HL-60 (cell line): ENCODE measurements around the gene S100G.
A peak's percentile ranks its signal among the peaks of the same experiment; 100 is the strongest.

Experiments used
- DNase-seq, 2 experiments: peaks; one replicate each; pipeline ENCODE4 v3.0.0-alpha.2; 2010 to 2020; ENCODE audit warnings: low read depth in 1 of 2, low spot score in 1 of 2
- H3K27ac ChIP-seq: fragments of 250-450 bp; sonication (Bioruptor Pico); replicated peaks from 2 replicates; pipeline ENCODE4 v1.5.1; 2020; ENCODE audit warnings: mild to moderate bottlenecking, moderate library complexity
- H3K27me3 ChIP-seq: fragments of 250-450 bp; sonication (Bioruptor Pico); 2 replicates; pipeline ENCODE4 v1.5.1; 2021; ENCODE audit warnings: mild to moderate bottlenecking, moderate library complexity; ENCODE audit not compliant: insufficient read depth, poor library complexity, severe bottlenecking
- H3K4me3 ChIP-seq: replicated peaks from 2 replicates; pipeline ENCODE4 v1.5.1; 2011; ENCODE audit warnings: mild to moderate bottlenecking, control low read depth, low read length; ENCODE audit not compliant: insufficient read depth
- GABPA ChIP-seq: IDR thresholded peaks from 2 replicates; pipeline ENCODE4 v1.6.1; 2012; ENCODE audit warnings: low read depth
- POLR2AphosphoS5 ChIP-seq: IDR thresholded peaks from 2 replicates; pipeline ENCODE4 v1.6.1; 2012; ENCODE audit warnings: low read depth
- SPI1 ChIP-seq: IDR thresholded peaks from 2 replicates; pipeline ENCODE4 v1.6.1; 2012; ENCODE audit warnings: low read depth, mild to moderate bottlenecking, borderline replicate concordance
- TF ChIP-seq, protein P1 (sequence below): IDR thresholded peaks from one replicate; pipeline ENCODE4 v1.5.1; 2011; ENCODE audit warnings: low read length, control low read depth, inconsistent platforms; ENCODE audit not compliant: insufficient read depth
- TF ChIP-seq, protein P2 (sequence below): IDR thresholded peaks from 2 replicates; pipeline ENCODE4 v1.6.1; 2012; ENCODE audit warnings: low read depth; ENCODE audit not compliant: insufficient replicate concordance

Gene S100G

DNA sequence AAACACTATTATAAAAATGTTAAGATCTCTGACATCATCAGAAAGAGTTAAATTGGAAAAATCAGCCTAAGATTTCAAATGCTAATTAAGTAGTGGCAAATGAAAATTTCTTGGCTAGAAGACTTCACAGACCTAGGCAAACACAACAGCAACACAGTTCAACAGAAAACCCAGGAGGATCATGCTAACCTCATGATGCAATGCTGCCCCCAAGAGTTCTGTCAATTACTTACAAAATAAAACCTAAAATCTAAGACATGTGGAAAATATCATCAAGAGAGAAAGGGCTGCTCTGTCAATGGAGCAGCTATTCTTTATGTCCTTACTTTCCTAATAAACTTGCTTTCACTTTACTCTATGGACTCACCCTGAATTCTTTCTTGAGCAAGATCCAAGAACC lies 21.0 kb downstream of the S100G start:
- Histone ChIP-seq H3K27me3 (no peaks in the 10 kb centered on the region), H3K27ac (no peak overlapping the region), H3K4me3 (no peak overlapping the region)
- TF ChIP-seq, protein P1, sequence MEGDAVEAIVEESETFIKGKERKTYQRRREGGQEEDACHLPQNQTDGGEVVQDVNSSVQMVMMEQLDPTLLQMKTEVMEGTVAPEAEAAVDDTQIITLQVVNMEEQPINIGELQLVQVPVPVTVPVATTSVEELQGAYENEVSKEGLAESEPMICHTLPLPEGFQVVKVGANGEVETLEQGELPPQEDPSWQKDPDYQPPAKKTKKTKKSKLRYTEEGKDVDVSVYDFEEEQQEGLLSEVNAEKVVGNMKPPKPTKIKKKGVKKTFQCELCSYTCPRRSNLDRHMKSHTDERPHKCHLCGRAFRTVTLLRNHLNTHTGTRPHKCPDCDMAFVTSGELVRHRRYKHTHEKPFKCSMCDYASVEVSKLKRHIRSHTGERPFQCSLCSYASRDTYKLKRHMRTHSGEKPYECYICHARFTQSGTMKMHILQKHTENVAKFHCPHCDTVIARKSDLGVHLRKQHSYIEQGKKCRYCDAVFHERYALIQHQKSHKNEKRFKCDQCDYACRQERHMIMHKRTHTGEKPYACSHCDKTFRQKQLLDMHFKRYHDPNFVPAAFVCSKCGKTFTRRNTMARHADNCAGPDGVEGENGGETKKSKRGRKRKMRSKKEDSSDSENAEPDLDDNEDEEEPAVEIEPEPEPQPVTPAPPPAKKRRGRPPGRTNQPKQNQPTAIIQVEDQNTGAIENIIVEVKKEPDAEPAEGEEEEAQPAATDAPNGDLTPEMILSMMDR = no peak
- TF ChIP-seq SPI1 (no peak), POLR2AphosphoS5 (no peak), GABPA (no peak)
- TF ChIP-seq, protein P2, sequence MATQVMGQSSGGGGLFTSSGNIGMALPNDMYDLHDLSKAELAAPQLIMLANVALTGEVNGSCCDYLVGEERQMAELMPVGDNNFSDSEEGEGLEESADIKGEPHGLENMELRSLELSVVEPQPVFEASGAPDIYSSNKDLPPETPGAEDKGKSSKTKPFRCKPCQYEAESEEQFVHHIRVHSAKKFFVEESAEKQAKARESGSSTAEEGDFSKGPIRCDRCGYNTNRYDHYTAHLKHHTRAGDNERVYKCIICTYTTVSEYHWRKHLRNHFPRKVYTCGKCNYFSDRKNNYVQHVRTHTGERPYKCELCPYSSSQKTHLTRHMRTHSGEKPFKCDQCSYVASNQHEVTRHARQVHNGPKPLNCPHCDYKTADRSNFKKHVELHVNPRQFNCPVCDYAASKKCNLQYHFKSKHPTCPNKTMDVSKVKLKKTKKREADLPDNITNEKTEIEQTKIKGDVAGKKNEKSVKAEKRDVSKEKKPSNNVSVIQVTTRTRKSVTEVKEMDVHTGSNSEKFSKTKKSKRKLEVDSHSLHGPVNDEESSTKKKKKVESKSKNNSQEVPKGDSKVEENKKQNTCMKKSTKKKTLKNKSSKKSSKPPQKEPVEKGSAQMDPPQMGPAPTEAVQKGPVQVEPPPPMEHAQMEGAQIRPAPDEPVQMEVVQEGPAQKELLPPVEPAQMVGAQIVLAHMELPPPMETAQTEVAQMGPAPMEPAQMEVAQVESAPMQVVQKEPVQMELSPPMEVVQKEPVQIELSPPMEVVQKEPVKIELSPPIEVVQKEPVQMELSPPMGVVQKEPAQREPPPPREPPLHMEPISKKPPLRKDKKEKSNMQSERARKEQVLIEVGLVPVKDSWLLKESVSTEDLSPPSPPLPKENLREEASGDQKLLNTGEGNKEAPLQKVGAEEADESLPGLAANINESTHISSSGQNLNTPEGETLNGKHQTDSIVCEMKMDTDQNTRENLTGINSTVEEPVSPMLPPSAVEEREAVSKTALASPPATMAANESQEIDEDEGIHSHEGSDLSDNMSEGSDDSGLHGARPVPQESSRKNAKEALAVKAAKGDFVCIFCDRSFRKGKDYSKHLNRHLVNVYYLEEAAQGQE = no peak
- DNase-seq = peak in 1 of 2 experiments; percentile 10

GRCh38 chrX:16678689-16679088 lies 28.7 kb downstream of the S100G start:
- no peaks in the 10 kb centered on the region for H3K27me3 ChIP-seq
- no peak overlapping the region for H3K4me3 ChIP-seq
- no peak overlapping the region for H3K27ac ChIP-seq
- DNase-seq = no peak
- TF ChIP-seq POLR2AphosphoS5 = no peak
- TF ChIP-seq GABPA = no peak
- TF ChIP-seq, protein P1 = no peak
- TF ChIP-seq, protein P2 = no peak
- TF ChIP-seq SPI1 = no peak

- Histone ChIP-seq H3K27ac (no peak overlapping the region), H3K4me3 (no peak overlapping the region), H3K27me3 (no peaks in the 10 kb centered on the region)
- TF ChIP-seq GABPA (no peak), POLR2AphosphoS5 (no peak), SPI1 (no peak)
- TF ChIP-seq, protein P1 = no peak
- TF ChIP-seq, protein P2 = no peak
- no peak for DNase-seq
Measured at GRCh38 chrX:16683007-16683664, 33.2 kb downstream of the S100G start.
